Bronchial epithelial cell (primary cell): ENCODE data around the gene TSPAN1. TPM values are rescaled to one million over a fixed set of nuclear protein-coding genes. Genes with fewer than 3 reads are reported as not detected.
A peak's percentile ranks its signal among the peaks of the same experiment; 100 is the strongest.

ENCODE experiments used
- DNase-seq: peaks from one replicate; pipeline ENCODE4 v3.0.0-alpha.2; 2010; ENCODE audit warnings: low read depth
- FAIRE-seq: peaks from 2 replicates; lab custom pipeline; 2011; peaks lifted over from hg19 to GRCh38; lab: Jason Lieb, UNC
- H3K27me3 ChIP-seq: 2 replicates; pipeline ENCODE4 v1.5.1; 2011; ENCODE audit warnings: low read length; ENCODE audit not compliant: control insufficient read depth, insufficient read depth
- H3K36me3 ChIP-seq: 2 replicates; pipeline ENCODE4 v1.5.1; 2011; ENCODE audit warnings: low read length; ENCODE audit not compliant: control insufficient read depth, insufficient read depth
- H3K4me3 ChIP-seq: 2 replicates; pipeline ENCODE4 v1.5.1; 2011; ENCODE audit warnings: mild to moderate bottlenecking, low read depth, low read length, control low read depth
- CTCF ChIP-seq: IDR thresholded peaks from 2 replicates; pipeline ENCODE4 v1.5.1; 2011; ENCODE audit warnings: mild to moderate bottlenecking, moderate library complexity, low read length, control low read depth, inconsistent platforms; ENCODE audit not compliant: insufficient read depth, severe bottlenecking
- total RNA-seq: library from RNA; depleted of rRNA; stranded (reverse); fragments of >200 nt; gene quantifications from 2 replicates; pipeline ENCODE4 v1.2.1, GENCODE V29; 2014

The TSPAN1 gene
- total RNA-seq, 1 donor from 2014 or later, result 42.1 TPM

DNA sequence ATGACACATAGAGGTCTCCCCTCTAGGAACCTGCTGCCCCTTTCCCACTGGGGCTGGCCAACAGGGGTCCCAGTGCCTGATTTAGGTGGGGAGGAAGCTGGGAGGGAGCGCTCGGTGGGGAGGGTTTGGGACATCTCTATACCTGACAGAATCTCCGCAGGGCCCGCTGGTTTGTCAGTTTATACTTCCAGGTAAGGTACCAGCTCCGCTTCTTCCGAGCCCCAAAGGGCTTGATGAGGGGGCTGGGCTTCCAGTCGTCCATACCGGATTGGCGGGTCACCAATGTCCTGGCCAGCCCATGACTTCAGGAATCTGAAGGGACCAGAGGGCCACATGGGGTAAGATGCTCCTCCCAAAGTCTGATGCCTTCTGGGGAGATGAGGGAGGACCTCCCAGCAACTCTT is 22.7 kb downstream of the TSPAN1 start:
- Histone ChIP-seq H3K36me3 (peaks cover 17% of the 10 kb centered on the region), H3K4me3 (peak overlapping the region; percentile 50), H3K27me3 (no peaks in the 10 kb centered on the region)
- TF ChIP-seq CTCF, result no peak
- FAIRE-seq, result peak; percentile 13
- no peak for DNase-seq

- FAIRE-seq, result no peak
- H3K36me3 ChIP-seq, result peaks cover 16% of the 10 kb centered on the region
- DNase-seq, result peak; percentile 31
- peak; percentile 27 for TF ChIP-seq CTCF
- peak within 1 kb of the TSS; percentile 50 for H3K4me3 ChIP-seq
- H3K27me3 ChIP-seq, result no peaks in the 10 kb centered on the region
These were observed 23.3 kb downstream of the TSPAN1 start, which contains the start of gene POMGNT1 for GRCh38 chr1:46197964-46198811. POMGNT1 (minus strand) TSS chr1:46198434; CDS start chr1:46197821, 613 bp downstream.

- FAIRE-seq, result no peak
These were observed 24.4 kb downstream of the TSPAN1 start for GRCh38 chr1:46199233-46199749.

DNA sequence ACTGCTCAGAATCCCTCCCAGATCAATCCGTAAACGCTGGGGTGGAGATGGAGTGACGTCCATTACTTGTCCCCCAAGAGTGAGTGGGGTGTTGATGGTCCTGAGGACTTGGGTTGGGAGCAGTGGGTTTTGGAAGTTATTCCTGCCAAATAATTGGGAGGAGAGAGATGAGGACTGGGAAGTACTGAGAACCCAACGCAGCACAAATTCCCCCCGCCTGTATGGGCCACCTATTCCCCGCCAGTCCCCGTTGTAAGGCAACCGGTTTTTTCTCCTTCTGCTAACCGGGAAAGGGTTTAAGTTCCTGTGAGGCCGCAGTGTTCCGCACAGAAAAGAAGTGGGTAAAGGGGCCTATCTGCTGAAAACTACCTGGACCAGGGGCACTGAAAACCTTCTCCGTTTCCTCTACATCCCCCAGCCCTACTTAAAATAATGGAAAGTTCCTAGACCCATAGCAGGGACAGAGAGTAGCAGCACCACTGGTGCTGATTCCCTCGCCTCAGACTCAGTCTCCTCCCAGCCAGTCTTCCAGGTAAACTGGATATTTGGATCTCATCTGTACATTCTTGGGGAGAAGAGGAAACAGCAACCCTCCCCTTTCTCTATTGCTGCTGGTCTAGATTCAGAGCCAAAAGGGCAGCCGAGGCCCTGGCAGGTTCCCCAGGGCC is 29.0 kb downstream of the TSPAN1 start:
- peak overlapping the region; percentile 84 for H3K4me3 ChIP-seq
- DNase-seq (no peak), FAIRE-seq (no peak)
- no peak for TF ChIP-seq CTCF
- H3K27me3 ChIP-seq, result no peaks in the 10 kb centered on the region
- H3K36me3 ChIP-seq, result no peaks in the 10 kb centered on the region

More at GRCh38 chr1:46199233-46199749, 24.4 kb downstream of the TSPAN1 start:
- no peak for DNase-seq
- no peak for TF ChIP-seq CTCF
- H3K4me3 ChIP-seq, result no peak overlapping the region
- no peaks in the 10 kb centered on the region for H3K27me3 ChIP-seq
- H3K36me3 ChIP-seq, result peaks cover 10% of the 10 kb centered on the region

DNA sequence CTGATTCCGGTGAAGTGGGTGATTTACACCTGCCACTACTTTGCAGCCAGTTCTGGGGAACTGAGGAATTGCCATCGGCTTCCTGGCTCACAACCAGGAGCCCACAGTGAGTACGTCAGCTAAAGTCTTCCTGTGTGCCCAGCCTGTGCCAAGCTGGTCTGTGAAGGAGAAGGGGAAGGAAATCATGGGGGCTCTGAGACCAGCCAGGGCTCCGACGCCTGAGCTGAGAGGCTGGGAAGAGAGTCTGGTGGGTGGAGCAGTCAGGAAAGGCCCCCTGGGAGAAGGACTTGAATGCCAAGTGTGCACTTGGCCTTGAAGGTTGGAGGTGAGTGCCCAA is 29.5 kb downstream of the TSPAN1 start:
- FAIRE-seq (no peak), DNase-seq (no peak)
- Histone ChIP-seq H3K27me3 (no peaks in the 10 kb centered on the region), H3K36me3 (no peaks in the 10 kb centered on the region), H3K4me3 (peak overlapping the region; percentile 84)
- TF ChIP-seq CTCF, result no peak
